Activated CD8-positive, alpha-beta T cell treated with anti-CD3 and anti-CD28 coated beads, Interleukin-2, amount 10 ng/mL, durations not matched to agents 7 days and 5 days (primary cell): ENCODE measurements around the gene ARHGEF38. TPM values are rescaled to one million over a fixed set of nuclear protein-coding genes. Genes with fewer than 3 reads are reported as not detected.

Source experiments
- ATAC-seq: fragments of 150-1000 bp; cut with Tn5 transposase; one replicate; pipeline ENCODE4 v1.10.0; 2021; ENCODE audit warnings: moderate library complexity
- CTCF ChIA-PET: fragments of 350-600 bp; sonication (Branson Sonifier 250); formaldehyde crosslinking; loops from one replicate; lab custom pipeline; 2021; ENCODE audit warnings: antibody characterized with exemption; lab: Charles Lee
- POLR2A ChIA-PET: fragments of 350-600 bp; sonication (Branson Sonifier 250); formaldehyde crosslinking; loops from one replicate; lab custom pipeline; 2021; ENCODE audit warnings: antibody characterized with exemption; lab: Charles Lee
- DNase-seq: peaks from one replicate; pipeline ENCODE4 v3.0.0-alpha.2; 2020
- H3K27ac Mint-ChIP-seq: one replicate; pipeline ENCODE4 v1.8.0; 2021; ENCODE audit warnings: mild to moderate bottlenecking, mixed read lengths
- H3K27me3 Mint-ChIP-seq: one replicate; pipeline ENCODE4 v1.8.0; 2021; ENCODE audit warnings: low read depth, mixed read lengths
- H3K36me3 Mint-ChIP-seq: one replicate; pipeline ENCODE4 v1.8.0; 2021; ENCODE audit warnings: low read depth, mixed read lengths
- H3K4me1 Mint-ChIP-seq: one replicate; pipeline ENCODE4 v1.8.0; 2021; ENCODE audit warnings: low read depth, mixed read lengths
- H3K4me3 Mint-ChIP-seq: one replicate; pipeline ENCODE4 v1.8.0; 2021; ENCODE audit warnings: mild to moderate bottlenecking, mixed read lengths
- H3K9me3 Mint-ChIP-seq: one replicate; pipeline ENCODE4 v1.8.0; 2022; ENCODE audit warnings: mixed read lengths; ENCODE audit not compliant: insufficient read depth
- total RNA-seq, 2 experiments: library from RNA; stranded (reverse); gene quantifications; one replicate each; pipeline ENCODE4 v1.2.3, GENCODE V29; 2021

Gene ARHGEF38
- total RNA-seq, 2 experiments from 2014 or later, result not detected

DNA sequence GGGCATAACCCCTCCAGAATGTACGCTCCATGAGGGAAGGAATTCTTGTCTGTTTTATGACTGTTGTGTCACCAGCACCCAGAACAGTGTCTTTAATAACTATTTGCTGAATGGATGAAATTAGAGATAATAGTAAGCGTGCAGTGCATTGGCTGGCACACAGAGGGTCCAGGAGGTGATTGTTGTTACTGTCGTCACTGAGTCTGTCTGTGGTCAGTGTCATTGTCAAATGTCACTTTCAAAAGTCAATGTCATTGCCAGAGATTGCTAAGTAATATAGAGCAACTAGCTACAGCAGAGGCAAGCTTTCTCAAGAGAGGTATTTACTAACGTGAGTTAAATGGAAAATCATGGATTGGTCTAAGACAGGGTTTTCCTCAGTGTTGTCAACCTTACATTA, 70.7 kb downstream of the ARHGEF38 start:
- CTCF ChIA-PET, result no interaction called here
- Mint-ChIP-seq H3K36me3 (no peaks in the 10 kb centered on the region), H3K9me3 (no peaks in the 10 kb centered on the region), H3K27ac (no peak overlapping the region), H3K4me1 (no peaks in the 10 kb centered on the region), H3K27me3 (peaks cover 7% of the 10 kb centered on the region), H3K4me3 (no peak overlapping the region)
- ATAC-seq (no peak), DNase-seq (no peak)
- POLR2A ChIA-PET, result no interaction called here

DNA sequence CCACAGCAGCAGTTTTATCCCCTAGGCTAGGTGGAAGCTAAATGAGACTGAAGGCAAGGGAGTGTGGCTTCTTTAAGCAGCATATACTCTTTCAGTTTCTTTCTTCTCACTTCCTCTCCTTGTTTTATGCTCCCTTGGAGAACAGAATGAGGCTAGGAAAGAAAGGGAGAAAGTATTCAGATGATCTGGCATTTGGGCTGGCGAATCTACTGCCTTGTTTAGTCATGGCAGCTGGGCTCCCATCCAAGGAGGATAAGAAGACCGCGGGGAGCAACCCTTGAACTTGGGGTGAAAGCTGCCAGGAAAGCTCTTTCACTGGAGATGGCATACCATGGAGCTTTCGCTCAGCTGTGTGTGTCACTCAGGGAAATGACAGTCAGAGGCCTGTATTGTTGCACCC, 72.1 kb downstream of the ARHGEF38 start:
- Mint-ChIP-seq H3K4me3 (no peak overlapping the region), H3K27me3 (peaks cover 7% of the 10 kb centered on the region), H3K4me1 (no peaks in the 10 kb centered on the region), H3K36me3 (no peaks in the 10 kb centered on the region), H3K9me3 (no peaks in the 10 kb centered on the region), H3K27ac (no peak overlapping the region)
- CTCF ChIA-PET, result interaction anchor here (0.6 kb wide), 1 partner anchor 423 kb away, joined by 3 read pairs; no protein-coding TSS in a partner anchor
- POLR2A ChIA-PET, result no interaction called here
- ATAC-seq (no peak), DNase-seq (no peak)

DNA sequence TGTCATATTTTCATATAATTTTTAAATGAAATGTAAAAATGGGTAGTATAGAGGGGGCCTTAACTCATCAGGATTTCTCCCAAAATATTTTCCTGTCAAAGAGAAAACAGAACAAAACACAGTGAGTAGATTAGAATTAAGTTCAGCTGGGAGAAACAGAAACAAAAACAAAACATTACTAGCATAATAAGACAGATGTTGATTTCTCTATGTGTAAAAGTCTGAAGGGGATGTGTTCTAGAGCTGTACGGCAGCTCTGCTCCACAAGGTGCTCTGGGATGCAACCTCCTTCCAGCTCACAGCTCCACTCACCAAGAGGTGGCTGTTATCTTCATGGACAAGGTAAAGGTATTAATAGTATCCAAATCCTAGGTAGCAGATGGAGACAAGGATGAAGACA, 72.8 kb downstream of the ARHGEF38 start:
- ChIA-PET CTCF (no interaction called here), POLR2A (no interaction called here)
- DNase-seq (no peak), ATAC-seq (no peak)
- H3K4me3 Mint-ChIP-seq, result no peak overlapping the region
- H3K4me1 Mint-ChIP-seq, result no peaks in the 10 kb centered on the region
- no peaks in the 10 kb centered on the region for H3K36me3 Mint-ChIP-seq
- H3K27me3 Mint-ChIP-seq, result peaks cover 7% of the 10 kb centered on the region
- no peaks in the 10 kb centered on the region for H3K9me3 Mint-ChIP-seq
- H3K27ac Mint-ChIP-seq, result no peak overlapping the region

DNA sequence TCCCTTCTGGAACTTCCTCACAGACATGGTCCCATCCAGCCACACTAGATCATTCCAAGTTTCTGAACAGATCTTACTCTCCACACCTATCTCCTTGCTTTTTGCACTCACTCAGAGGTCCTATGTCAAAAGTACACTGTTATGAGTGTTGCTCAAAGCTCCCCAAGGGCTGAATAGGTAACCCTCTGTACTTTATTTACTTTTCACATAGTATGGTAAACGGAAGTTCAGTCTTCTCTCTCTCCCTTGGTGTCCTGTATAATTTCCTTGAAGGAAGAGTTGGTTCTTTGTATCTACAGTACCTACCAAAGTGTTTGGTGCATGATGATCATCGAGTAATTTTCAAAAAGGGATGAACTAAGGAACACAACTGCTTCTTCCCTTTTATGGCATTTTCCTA, 74.4 kb downstream of the ARHGEF38 start:
- Mint-ChIP-seq H3K27ac (no peak overlapping the region), H3K9me3 (no peaks in the 10 kb centered on the region), H3K4me3 (no peak overlapping the region), H3K27me3 (peaks cover 13% of the 10 kb centered on the region), H3K4me1 (no peaks in the 10 kb centered on the region), H3K36me3 (no peaks in the 10 kb centered on the region)
- DNase-seq (no peak), ATAC-seq (no peak)
- ChIA-PET CTCF (no interaction called here), POLR2A (no interaction called here)

DNA sequence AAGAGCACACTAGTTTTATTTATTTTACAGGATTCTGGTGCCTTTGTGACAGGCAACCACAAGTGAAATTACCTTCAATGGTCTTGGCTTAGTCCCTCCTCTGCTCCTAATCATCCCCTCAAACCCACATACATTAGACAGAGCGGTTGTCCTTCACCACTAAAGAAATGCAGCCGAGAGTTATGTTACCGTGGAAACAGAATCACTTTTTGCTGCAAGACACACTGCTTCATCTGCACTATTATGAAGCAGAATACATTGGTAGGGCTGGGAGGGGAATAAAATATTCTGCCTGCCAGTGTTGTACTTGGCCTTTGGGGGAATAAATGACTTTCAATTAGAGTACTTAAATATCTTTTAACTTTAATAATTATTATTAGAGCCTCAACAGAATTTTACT, 75.2 kb downstream of the ARHGEF38 start:
- Mint-ChIP-seq H3K4me1 (no peaks in the 10 kb centered on the region), H3K27me3 (peaks cover 14% of the 10 kb centered on the region), H3K27ac (no peak overlapping the region), H3K9me3 (no peaks in the 10 kb centered on the region), H3K4me3 (no peak overlapping the region), H3K36me3 (no peaks in the 10 kb centered on the region)
- no peak for ATAC-seq
- CTCF ChIA-PET, result interaction anchor here (1.0 kb wide), 1 partner anchor 107 kb away, joined by 3 read pairs; no protein-coding TSS in a partner anchor
- POLR2A ChIA-PET, result no interaction called here
- no peak for DNase-seq

DNA sequence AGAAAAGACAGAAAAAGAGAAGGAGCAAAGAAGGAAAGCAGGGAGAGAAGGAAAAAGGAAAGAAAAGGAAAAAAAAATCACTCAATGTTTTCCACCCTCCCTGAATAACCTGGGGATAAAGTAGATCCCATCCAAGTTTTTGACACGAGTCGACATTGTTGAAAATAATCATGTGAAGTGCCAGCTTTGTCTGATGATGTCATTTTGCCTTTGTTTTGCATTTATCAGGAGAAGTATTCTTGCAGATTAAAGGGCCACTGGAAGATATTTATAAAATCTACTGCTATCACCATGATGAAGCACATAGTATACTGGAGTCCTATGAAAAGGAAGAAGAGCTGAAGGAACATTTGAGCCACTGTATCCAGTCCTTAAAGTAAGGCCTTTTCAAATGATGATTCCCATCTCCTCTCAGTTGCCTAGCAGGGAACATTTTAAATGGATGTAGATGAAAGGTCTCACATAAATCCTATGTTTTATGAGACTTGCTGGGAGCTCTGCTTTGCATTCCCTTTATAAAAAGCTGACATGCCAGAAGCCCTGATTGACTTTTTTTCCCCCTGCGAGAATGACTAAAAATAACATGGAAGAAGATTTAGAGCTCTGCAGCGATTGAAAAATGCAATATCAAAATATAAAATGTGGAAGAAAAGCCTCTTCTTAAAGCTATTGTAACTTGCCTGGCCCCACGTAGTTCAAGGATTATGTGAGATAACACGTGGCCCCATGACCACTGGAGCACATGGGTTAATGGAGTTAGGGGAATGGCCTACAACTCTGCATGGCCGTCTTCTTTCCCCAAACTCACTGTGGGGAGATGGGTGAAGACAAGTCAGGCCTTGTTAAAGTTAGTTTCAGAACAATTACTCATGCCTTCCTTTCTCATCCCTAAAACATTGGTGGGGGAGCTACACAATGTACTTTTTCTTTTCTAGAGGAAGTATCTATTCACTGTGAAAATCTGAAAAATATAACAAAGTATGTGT, 78.5 kb downstream of the ARHGEF38 start:
- Mint-ChIP-seq H3K4me3 (no peak overlapping the region), H3K4me1 (no peaks in the 10 kb centered on the region), H3K27me3 (peaks cover 12% of the 10 kb centered on the region), H3K9me3 (no peaks in the 10 kb centered on the region), H3K27ac (no peak overlapping the region), H3K36me3 (no peaks in the 10 kb centered on the region)
- DNase-seq (no peak), ATAC-seq (no peak)
- ChIA-PET CTCF (no interaction called here), POLR2A (interaction anchor here (0.6 kb wide), 1 partner anchor 457 kb away, joined by 3 read pairs; no protein-coding TSS in a partner anchor)

DNA sequence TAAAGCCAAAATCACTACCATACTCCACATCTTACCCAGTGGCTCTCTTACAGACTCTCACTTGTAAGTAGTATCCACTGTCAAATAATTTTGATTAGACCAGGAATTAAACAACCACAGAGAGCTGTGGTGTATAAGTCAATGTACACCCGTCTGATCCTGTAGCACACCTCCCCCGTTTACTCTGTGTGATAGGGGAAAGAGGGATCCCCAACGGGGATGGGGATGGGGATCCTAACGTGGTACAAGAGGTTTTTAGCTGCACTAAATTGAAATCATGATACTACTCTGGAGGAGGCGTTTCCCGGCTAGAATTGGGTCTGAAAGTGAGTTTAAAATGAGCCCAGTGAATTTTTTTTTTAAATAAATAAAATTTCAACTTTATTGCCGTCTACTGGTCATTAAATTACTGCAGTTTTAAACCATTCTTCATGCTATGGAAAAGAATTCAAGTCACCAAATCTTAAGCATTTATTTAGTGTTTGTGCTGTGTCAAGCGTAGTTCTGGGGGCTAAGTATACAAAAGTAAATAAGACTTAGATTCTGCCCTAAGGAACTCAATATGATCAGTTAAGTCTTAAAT, 79.5 kb downstream of the ARHGEF38 start:
- Mint-ChIP-seq H3K36me3 (no peaks in the 10 kb centered on the region), H3K27ac (no peak overlapping the region), H3K27me3 (peaks cover 9% of the 10 kb centered on the region), H3K4me3 (no peak overlapping the region), H3K4me1 (no peaks in the 10 kb centered on the region), H3K9me3 (no peaks in the 10 kb centered on the region)
- DNase-seq (no peak), ATAC-seq (no peak)
- POLR2A ChIA-PET, result no interaction called here
- CTCF ChIA-PET, result no interaction called here

DNA sequence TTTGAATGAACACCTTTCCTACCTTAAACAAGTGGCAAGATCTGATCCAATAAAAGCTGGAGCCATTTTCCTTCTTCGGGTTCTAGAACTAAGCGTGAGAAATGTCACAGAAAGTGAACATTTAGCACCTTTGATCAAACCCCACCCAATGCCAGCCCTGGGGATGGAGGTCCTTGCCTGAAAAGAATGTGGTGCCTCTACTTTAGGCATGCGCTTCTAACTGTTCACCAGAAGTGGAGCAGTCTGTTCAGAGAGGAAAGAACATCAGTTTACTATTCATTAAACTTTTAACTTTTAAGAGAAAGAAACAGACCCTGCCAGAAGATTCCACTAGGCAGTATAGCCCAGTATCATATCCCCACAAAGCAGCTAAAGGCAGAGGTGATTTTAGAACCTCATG, 80.2 kb downstream of the ARHGEF38 start:
- ChIA-PET CTCF (no interaction called here), POLR2A (no interaction called here)
- H3K36me3 Mint-ChIP-seq, result no peaks in the 10 kb centered on the region
- ATAC-seq (no peak), DNase-seq (no peak)
- H3K4me1 Mint-ChIP-seq, result no peaks in the 10 kb centered on the region
- H3K9me3 Mint-ChIP-seq, result no peaks in the 10 kb centered on the region
- H3K4me3 Mint-ChIP-seq, result no peak overlapping the region
- no peak overlapping the region for H3K27ac Mint-ChIP-seq
- peaks cover 10% of the 10 kb centered on the region for H3K27me3 Mint-ChIP-seq

DNA sequence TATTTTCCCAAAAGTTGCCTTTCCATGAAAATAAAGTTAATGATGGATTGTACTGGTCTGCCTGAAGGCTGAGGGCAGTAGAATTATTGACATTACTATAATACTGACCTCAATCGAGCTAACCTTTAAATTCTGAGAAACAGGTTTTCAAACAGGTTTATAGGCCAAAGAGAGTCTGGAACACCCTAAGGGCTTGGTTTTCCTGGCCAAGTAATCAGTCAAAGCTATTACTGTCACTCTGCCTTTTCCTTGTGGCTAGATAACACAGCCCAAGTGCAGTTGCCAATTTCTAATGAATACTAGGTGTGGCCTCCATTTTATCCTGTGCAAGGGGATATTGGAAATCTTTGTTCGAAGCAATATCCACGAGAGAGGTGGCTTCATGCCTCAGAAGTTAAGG, 80.8 kb downstream of the ARHGEF38 start:
- CTCF ChIA-PET, result no interaction called here
- Mint-ChIP-seq H3K27ac (no peak overlapping the region), H3K27me3 (peaks cover 11% of the 10 kb centered on the region), H3K36me3 (no peaks in the 10 kb centered on the region), H3K9me3 (no peaks in the 10 kb centered on the region), H3K4me3 (no peak overlapping the region), H3K4me1 (no peaks in the 10 kb centered on the region)
- ATAC-seq (no peak), DNase-seq (no peak)
- POLR2A ChIA-PET, result no interaction called here

DNA sequence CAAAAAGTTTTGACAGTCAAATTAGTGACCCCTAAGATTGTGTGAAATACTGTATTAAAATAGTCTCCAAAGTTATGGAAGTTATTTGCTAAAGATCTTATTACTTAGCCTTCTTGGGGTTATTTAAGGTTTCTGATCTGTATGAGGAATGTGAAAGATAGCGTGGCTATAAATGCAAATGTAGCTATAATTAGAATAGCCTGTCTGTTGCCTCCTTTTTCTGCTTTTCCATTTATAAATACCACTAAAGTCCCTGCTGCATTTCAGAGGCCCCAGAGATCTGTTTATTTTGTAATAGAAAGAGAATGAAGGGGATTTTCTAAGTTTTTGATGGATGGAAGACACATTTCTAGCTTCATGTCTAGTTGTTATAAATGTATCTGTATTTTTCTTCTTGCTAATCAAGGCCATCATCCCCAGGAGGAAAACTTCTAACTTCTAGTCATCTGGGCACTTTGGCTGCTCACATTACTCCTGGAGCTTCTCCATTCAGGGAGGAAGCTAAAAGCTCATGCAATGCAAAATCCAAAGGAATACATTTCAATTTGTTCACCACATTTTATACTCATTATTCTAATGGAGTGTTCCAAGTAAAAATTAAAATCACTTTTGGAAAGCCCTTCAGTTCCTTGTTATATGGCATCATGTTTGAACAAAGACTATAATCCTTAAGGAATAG, 82.1 kb downstream of the ARHGEF38 start:
- H3K27ac Mint-ChIP-seq, result no peak overlapping the region
- no peaks in the 10 kb centered on the region for H3K36me3 Mint-ChIP-seq
- DNase-seq (no peak), ATAC-seq (no peak)
- ChIA-PET CTCF (no interaction called here), POLR2A (no interaction called here)
- H3K27me3 Mint-ChIP-seq, result peaks cover 11% of the 10 kb centered on the region
- no peaks in the 10 kb centered on the region for H3K4me1 Mint-ChIP-seq
- no peaks in the 10 kb centered on the region for H3K9me3 Mint-ChIP-seq
- H3K4me3 Mint-ChIP-seq, result no peak overlapping the region

DNA sequence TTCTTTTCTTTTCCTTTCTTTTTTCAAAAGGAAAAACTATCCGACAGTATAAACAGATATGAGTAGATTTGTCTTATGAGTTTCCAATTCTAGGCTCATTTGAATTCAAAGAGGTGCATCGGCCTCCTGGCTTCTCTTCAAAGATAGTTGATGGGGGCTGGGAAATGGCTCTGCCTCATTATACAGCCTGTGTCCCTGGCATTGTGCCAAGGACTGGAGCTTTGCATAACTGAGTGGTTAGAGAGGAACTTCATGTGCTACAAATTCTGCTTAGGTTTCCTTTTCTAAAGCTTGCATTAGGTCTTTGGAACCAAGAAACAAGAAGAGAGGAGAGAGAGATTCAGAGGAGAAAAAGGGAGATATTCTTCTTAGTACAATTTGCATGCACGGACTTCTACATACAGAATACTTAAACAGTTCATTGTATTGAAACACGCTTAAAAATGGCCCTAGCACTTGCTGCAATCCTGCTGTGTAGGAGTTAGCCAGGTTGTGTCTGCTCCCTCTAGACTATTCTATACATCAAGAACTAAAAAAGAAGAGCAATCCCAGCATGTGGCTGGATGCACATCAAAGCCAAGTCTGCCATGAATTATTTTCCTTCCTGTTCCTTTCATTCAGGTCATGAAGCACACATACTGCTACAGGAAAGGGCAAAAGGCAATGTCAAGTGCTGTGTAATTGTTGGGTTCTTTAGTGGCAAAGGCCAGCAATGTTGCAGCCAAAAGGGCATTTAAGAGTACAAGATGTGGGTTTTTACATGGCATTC, 85.2 kb downstream of the ARHGEF38 start:
- Mint-ChIP-seq H3K9me3 (no peaks in the 10 kb centered on the region), H3K4me1 (no peaks in the 10 kb centered on the region), H3K27ac (no peak overlapping the region), H3K4me3 (no peak overlapping the region), H3K27me3 (peaks cover 7% of the 10 kb centered on the region), H3K36me3 (no peaks in the 10 kb centered on the region)
- CTCF ChIA-PET, result no interaction called here
- ATAC-seq, result no peak
- POLR2A ChIA-PET, result no interaction called here
- no peak for DNase-seq
